GM23338 (cell line): Measurements from ENCODE around the gene GATA5. TPM values are rescaled to one million over a fixed set of nuclear protein-coding genes. Genes with fewer than 3 reads are reported as not detected.

ENCODE experiments used
- ATAC-seq: fragments of 200-7000 bp; cut with Tn5 transposase; 3 replicates; pipeline ENCODE4 v1.9.1; 2020
- DNase-seq: peaks from one replicate; pipeline ENCODE4 v3.0.0-alpha.2; 2015; ENCODE audit warnings: low spot score
- H2AFZ ChIP-seq: fragments of 200-600 bp; sonication (generic); 2 replicates; pipeline ENCODE4 v1.8.0; 2016; ENCODE audit warnings: antibody characterized with exemption, mild to moderate bottlenecking, moderate library complexity
- H3F3A ChIP-seq: fragments of 200-600 bp; sonication (generic); replicated peaks from 2 replicates; pipeline ENCODE4 v1.8.0; 2017; ENCODE audit warnings: antibody characterized with exemption, mixed run types, low read depth
- H3K27ac ChIP-seq: fragments of 200-600 bp; sonication (generic); 2 replicates; pipeline ENCODE4 v1.6.1; 2016; ENCODE audit warnings: low read depth
- H3K27me3 ChIP-seq: fragments of 200-600 bp; sonication (generic); 2 replicates; pipeline ENCODE4 v1.8.0; 2016; ENCODE audit warnings: mild to moderate bottlenecking, mixed run types, moderate library complexity; ENCODE audit not compliant: insufficient read depth
- H3K36me3 ChIP-seq: fragments of 200-600 bp; sonication (generic); 2 replicates; pipeline ENCODE4 v1.8.0; 2016; ENCODE audit warnings: mild to moderate bottlenecking; ENCODE audit not compliant: insufficient read depth
- H3K4me1 ChIP-seq: fragments of 200-600 bp; sonication (generic); 2 replicates; pipeline ENCODE4 v1.8.0; 2016; ENCODE audit warnings: mild to moderate bottlenecking, moderate library complexity; ENCODE audit not compliant: insufficient read depth
- H3K4me2 ChIP-seq: fragments of 200-600 bp; sonication (generic); 2 replicates; pipeline ENCODE4 v1.7.1; 2017; ENCODE audit warnings: mixed run types
- H3K4me3 ChIP-seq: fragments of 200-600 bp; sonication (generic); 2 replicates; pipeline ENCODE4 v1.6.1; 2016; ENCODE audit warnings: mixed run types
- H3K79me2 ChIP-seq: fragments of 200-600 bp; sonication (generic); replicated peaks from 2 replicates; pipeline ENCODE4 v1.8.0; 2017; ENCODE audit warnings: mild to moderate bottlenecking; ENCODE audit not compliant: insufficient read depth
- H3K9me2 ChIP-seq: fragments of 200-600 bp; sonication (generic); 2 replicates; pipeline ENCODE4 v1.8.0; 2017; ENCODE audit not compliant: insufficient read depth
- H4K20me1 ChIP-seq: fragments of 200-600 bp; sonication (generic); replicated peaks from 2 replicates; pipeline ENCODE4 v1.8.0; 2017; ENCODE audit warnings: mild to moderate bottlenecking; ENCODE audit not compliant: insufficient read depth
- H3K27ac Mint-ChIP-seq: 2 replicates; pipeline ENCODE4 v1.8.0; 2020; ENCODE audit warnings: inconsistent platforms, mild to moderate bottlenecking, moderate library complexity, mixed read lengths
- H3K27me3 Mint-ChIP-seq: 3 replicates; pipeline ENCODE4 v1.8.0; 2022; ENCODE audit warnings: low read depth, mild to moderate bottlenecking, moderate library complexity, mixed read lengths, inconsistent platforms; ENCODE audit not compliant: insufficient read depth, poor library complexity
- H3K36me3 Mint-ChIP-seq: 3 replicates; pipeline ENCODE4 v1.8.0; 2021; ENCODE audit warnings: low read depth, mild to moderate bottlenecking, inconsistent platforms, moderate library complexity, mixed read lengths
- H3K4me1 Mint-ChIP-seq: 3 replicates; pipeline ENCODE4 v1.8.0; 2020; ENCODE audit warnings: mild to moderate bottlenecking, inconsistent platforms, mixed read lengths
- H3K4me3 Mint-ChIP-seq: 3 replicates; pipeline ENCODE4 v1.8.0; 2021; ENCODE audit warnings: moderate library complexity, mild to moderate bottlenecking, inconsistent platforms, mixed read lengths
- H3K9me3 Mint-ChIP-seq: 3 replicates; pipeline ENCODE4 v1.8.0; 2020; ENCODE audit warnings: moderate library complexity, mild to moderate bottlenecking, inconsistent platforms, mixed read lengths
- CREB1 ChIP-seq: fragments of 250-450 bp; sonication (Bioruptor Pico); IDR thresholded peaks from 2 replicates; pipeline ENCODE4 v1.5.0; 2020; ENCODE audit warnings: low read depth, mild to moderate bottlenecking, moderate library complexity
- EZH2 ChIP-seq: fragments of 200-600 bp; sonication (generic); IDR thresholded peaks from one replicate; pipeline ENCODE4 v1.8.0; 2017; ENCODE audit warnings: antibody characterized with exemption, mild to moderate bottlenecking, low read depth; ENCODE audit not compliant: unreplicated experiment
- EZH2phosphoT487 ChIP-seq: fragments of 200-600 bp; sonication (generic); IDR thresholded peaks from one replicate; pipeline ENCODE4 v1.8.1; 2018; ENCODE audit warnings: antibody characterized with exemption; ENCODE audit not compliant: unreplicated experiment
- JUNB ChIP-seq: IDR thresholded peaks from one replicate; pipeline ENCODE4 v1.6.1; 2016; ENCODE audit warnings: antibody characterized with exemption; ENCODE audit not compliant: unreplicated experiment
- REST ChIP-seq: IDR thresholded peaks from one replicate; pipeline ENCODE4 v1.6.1; 2018; ENCODE audit warnings: antibody characterized with exemption; ENCODE audit not compliant: unreplicated experiment
- STAT1 ChIP-seq: IDR thresholded peaks from one replicate; pipeline ENCODE4 v1.6.1; 2016; ENCODE audit warnings: antibody characterized with exemption; ENCODE audit not compliant: unreplicated experiment
- ZNF114 ChIP-seq: fragments of 250-450 bp; sonication (Bioruptor Pico); IDR thresholded peaks from 2 replicates; pipeline ENCODE4 v1.5.0; 2020; ENCODE audit warnings: mild to moderate bottlenecking, moderate library complexity
- ZNF331 ChIP-seq: fragments of 250-450 bp; sonication (Bioruptor Pico); IDR thresholded peaks from 2 replicates; pipeline ENCODE4 v1.5.0; 2020; ENCODE audit warnings: low read depth, mild to moderate bottlenecking, moderate library complexity
- polyA plus RNA-seq: library from polyadenylated mRNA; unstranded; fragments of >200 nt; fragmentation: Nextera tagmentation; extraction: Ambion mirVana; gene quantifications from 2 replicates; pipeline ENCODE4 v1.2.1, GENCODE V29; 2016
- total RNA-seq: library from RNA; depleted of rRNA; stranded (reverse); fragments of >200 nt; shearing (Covaris generic); gene quantifications from 2 replicates; pipeline ENCODE4 v1.2.3, GENCODE V29; 2014
- TF ChIP-seq, protein P1 (sequence below): IDR thresholded peaks from 2 replicates; pipeline ENCODE4 v1.6.1; 2016; ENCODE audit warnings: antibody characterized with exemption

The GATA5 gene
- total and polyA plus RNA-seq, 2 experiments from 2014 or later = 0.60 to 0.73 TPM

GRCh38 chr20:62485062-62485700, 9.4 kb upstream of the GATA5 start:
- peaks cover 22% of the 10 kb centered on the region for H3K4me1 Mint-ChIP-seq
- H3K36me3 Mint-ChIP-seq = no peaks in the 10 kb centered on the region
- no peaks in the 10 kb centered on the region for H3K9me2 ChIP-seq
- peaks cover 4% of the 10 kb centered on the region; the same call in 1 of the 2 replicates for H3K4me1 ChIP-seq
- H3F3A ChIP-seq = 0 out of 2 replicates have a peak, but pooled peaks cover 6% of the 10 kb centered on the region
- no peak overlapping the region for H2AFZ ChIP-seq
- no peak overlapping the region for H3K4me2 ChIP-seq
- H3K27ac ChIP-seq = no peak overlapping the region
- peaks cover 8% of the 10 kb centered on the region; the same call in 1 of the 2 replicates for H3K27me3 ChIP-seq
- H3K4me3 Mint-ChIP-seq = no peak overlapping the region
- H3K79me2 ChIP-seq = no peaks in the 10 kb centered on the region
- no peak overlapping the region for H3K4me3 ChIP-seq
- no peaks in the 10 kb centered on the region for H3K9me3 Mint-ChIP-seq
- peaks cover 49% of the 10 kb centered on the region for H3K27me3 Mint-ChIP-seq
- peak; percentile 13 for ATAC-seq
- H3K36me3 ChIP-seq = no peaks in the 10 kb centered on the region
- DNase-seq = no peak
- H4K20me1 ChIP-seq = no peaks in the 10 kb centered on the region
- no peak overlapping the region for H3K27ac Mint-ChIP-seq
- no peak for TF ChIP-seq STAT1
- TF ChIP-seq ZNF114 = no peak
- TF ChIP-seq JUNB = no peak
- no peak for TF ChIP-seq ZNF331 (CRISPR knock-in tag)
- TF ChIP-seq, protein P1, sequence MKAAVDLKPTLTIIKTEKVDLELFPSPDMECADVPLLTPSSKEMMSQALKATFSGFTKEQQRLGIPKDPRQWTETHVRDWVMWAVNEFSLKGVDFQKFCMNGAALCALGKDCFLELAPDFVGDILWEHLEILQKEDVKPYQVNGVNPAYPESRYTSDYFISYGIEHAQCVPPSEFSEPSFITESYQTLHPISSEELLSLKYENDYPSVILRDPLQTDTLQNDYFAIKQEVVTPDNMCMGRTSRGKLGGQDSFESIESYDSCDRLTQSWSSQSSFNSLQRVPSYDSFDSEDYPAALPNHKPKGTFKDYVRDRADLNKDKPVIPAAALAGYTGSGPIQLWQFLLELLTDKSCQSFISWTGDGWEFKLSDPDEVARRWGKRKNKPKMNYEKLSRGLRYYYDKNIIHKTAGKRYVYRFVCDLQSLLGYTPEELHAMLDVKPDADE = no peak
- TF ChIP-seq REST = no peak
- no peak for TF ChIP-seq EZH2
- TF ChIP-seq CREB1 = no peak

- 0 out of 2 replicates have a peak, but pooled peaks cover 6% of the 10 kb centered on the region for H3F3A ChIP-seq
- no peak overlapping the region for H3K4me2 ChIP-seq
- H3K27me3 ChIP-seq = peaks cover 11% of the 10 kb centered on the region; the same call in 1 of the 2 replicates
- no peak overlapping the region for H2AFZ ChIP-seq
- no peak overlapping the region for H3K4me3 ChIP-seq
- Mint-ChIP-seq H3K9me3 (no peaks in the 10 kb centered on the region), H3K4me3 (no peak overlapping the region), H3K27ac (no peak overlapping the region), H3K27me3 (peaks cover 48% of the 10 kb centered on the region), H3K36me3 (no peaks in the 10 kb centered on the region), H3K4me1 (peaks cover 23% of the 10 kb centered on the region)
- H3K4me1 ChIP-seq = peaks cover 4% of the 10 kb centered on the region; the same call in 1 of the 2 replicates
- ATAC-seq (no peak), DNase-seq (no peak)
- no peaks in the 10 kb centered on the region for H3K9me2 ChIP-seq
- H3K79me2 ChIP-seq = no peaks in the 10 kb centered on the region
- H3K36me3 ChIP-seq = no peaks in the 10 kb centered on the region
- TF ChIP-seq ZNF331 (CRISPR knock-in tag) (no peak), EZH2phosphoT487 (no peak)
- H4K20me1 ChIP-seq = no peaks in the 10 kb centered on the region
- no peak overlapping the region for H3K27ac ChIP-seq
Measured at GRCh38 chr20:62484478-62484877, 8.7 kb upstream of the GATA5 start.
